GM18526 (cell line): ENCODE results near the gene VEGFA.
A peak's percentile ranks its signal among the peaks of the same experiment; 100 is the strongest.

Experiments
- POLR2A ChIP-seq: IDR thresholded peaks from 3 replicates; pipeline ENCODE4 v1.6.1; 2011; ENCODE audit not compliant: insufficient read length; ENCODE audit errors: extremely low read depth

VEGFA gene

GRCh38 chr6:43769526-43770371 is at the start of gene VEGFA:
Gene VEGFA, plus strand, starts transcription at chr6:43770211.
- TF ChIP-seq POLR2A, result peak; percentile 88

GRCh38 chr6:43720999-43721398 is 49.0 kb upstream of the VEGFA start:
- TF ChIP-seq POLR2A, result no peak

- TF ChIP-seq POLR2A, result no peak
Observed at GRCh38 chr6:43722920-43723545, 47.0 kb upstream of the VEGFA start.

- TF ChIP-seq POLR2A, result no peak
Observed at GRCh38 chr6:43723737-43724295, 46.2 kb upstream of the VEGFA start.

GRCh38 chr6:43724354-43724753 is 45.7 kb upstream of the VEGFA start:
- no peak for TF ChIP-seq POLR2A

GRCh38 chr6:43724914-43725642 is 44.9 kb upstream of the VEGFA start:
- TF ChIP-seq POLR2A, result peak; percentile 27

GRCh38 chr6:43725643-43726580 is 44.1 kb upstream of the VEGFA start:
- TF ChIP-seq POLR2A, result no peak

- TF ChIP-seq POLR2A, result no peak
Observed at GRCh38 chr6:43727634-43728033, 42.4 kb upstream of the VEGFA start.

GRCh38 chr6:43728586-43728985 is 41.4 kb upstream of the VEGFA start:
- TF ChIP-seq POLR2A, result no peak

GRCh38 chr6:43729537-43729936 is 40.5 kb upstream of the VEGFA start:
- TF ChIP-seq POLR2A, result no peak

GRCh38 chr6:43730634-43731033 is 39.4 kb upstream of the VEGFA start:
- TF ChIP-seq POLR2A, result no peak

GRCh38 chr6:43733471-43734293 is 36.3 kb upstream of the VEGFA start:
- TF ChIP-seq POLR2A, result no peak

- no peak for TF ChIP-seq POLR2A
Observed at GRCh38 chr6:43734294-43734665, 35.7 kb upstream of the VEGFA start.
